Amygdala (tissue), 56 donors: ENCODE measurements around the gene BIVM.

Experiments
- DNase-seq, 56 donors: peaks; one replicate each; lab custom pipeline; 2025; lab: John Stamatoyannopoulos, UW

BIVM gene

DNA sequence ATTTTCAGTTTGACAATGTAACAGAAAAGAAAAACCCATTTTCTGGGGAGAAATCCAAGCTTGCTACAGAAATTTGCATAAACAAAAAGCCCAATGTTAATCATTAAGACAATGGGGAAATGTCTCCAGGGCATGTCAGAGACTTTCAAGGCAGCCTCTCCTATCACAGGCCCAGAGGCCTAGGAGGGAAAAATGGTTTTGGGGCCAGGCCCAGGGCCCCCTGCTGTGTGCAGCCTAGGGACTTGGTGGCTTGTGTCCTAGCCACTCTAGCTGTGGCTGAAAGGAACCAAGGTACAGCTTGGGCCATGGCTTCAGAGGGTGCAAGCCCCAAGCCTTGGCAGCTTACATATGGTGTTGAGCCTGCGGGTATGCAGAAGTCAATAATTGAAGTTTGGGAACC lies 17.3 kb upstream of the BIVM start:
- DNase-seq, result no peak

DNA sequence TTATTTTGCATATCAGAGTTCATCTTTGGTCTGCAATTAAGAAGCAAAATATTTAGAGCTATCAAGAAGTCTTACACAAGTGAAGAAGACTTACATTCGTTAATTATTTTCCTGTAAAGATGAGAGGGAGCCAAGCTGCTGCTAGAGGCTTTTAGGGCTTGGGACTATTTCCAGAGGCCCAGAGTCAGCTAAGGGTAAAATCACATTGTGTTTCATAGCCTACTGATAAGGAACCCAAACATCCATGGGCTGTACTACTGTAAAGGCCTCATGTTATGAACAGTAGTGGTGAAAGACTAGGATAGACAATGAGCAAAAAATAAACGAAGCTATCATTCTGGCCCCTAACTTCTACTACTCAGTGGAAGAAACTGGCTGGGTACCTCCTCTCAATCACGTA lies 14.4 kb upstream of the BIVM start:
- DNase-seq, result no peak

DNA sequence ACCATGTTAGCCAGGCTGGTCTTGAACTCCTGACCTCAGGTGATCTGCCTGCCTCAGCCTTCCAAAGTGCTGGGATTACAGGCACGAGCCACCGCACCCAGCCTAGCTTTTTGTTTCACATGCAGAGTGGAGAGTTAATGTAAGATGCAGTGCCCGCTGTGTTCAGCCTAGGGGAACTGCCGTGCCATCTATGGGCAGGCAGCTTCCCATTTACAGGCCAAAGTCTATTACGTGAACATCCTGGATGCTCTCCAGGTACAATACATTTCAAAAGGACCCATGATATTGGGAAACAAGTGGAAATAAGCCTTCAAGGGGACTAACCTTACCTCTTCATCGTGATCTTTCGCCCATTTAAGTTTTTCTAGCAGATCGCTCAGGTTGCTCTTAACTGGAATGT lies 10.2 kb upstream of the BIVM start:
- DNase-seq, result no peak

DNA sequence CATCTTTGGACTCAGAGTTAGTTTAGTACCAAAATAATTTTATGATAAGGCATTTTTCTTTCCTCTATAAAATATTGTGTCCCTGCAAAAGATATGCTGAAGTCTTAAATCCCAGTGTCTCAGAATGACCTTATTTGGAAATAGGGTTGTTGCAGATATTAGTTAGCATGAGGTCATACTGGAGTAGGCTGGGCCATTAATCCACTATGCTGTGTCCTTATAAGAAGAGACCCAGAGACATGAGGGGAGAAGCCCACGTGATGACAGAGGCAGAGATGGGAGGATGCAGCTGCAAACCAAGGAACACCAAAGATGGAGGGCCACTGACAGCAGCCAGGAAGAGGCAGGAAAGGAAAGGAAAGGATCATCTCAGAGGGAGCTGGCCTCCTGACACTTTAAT lies 6.5 kb upstream of the BIVM start:
- no peak for DNase-seq

DNA sequence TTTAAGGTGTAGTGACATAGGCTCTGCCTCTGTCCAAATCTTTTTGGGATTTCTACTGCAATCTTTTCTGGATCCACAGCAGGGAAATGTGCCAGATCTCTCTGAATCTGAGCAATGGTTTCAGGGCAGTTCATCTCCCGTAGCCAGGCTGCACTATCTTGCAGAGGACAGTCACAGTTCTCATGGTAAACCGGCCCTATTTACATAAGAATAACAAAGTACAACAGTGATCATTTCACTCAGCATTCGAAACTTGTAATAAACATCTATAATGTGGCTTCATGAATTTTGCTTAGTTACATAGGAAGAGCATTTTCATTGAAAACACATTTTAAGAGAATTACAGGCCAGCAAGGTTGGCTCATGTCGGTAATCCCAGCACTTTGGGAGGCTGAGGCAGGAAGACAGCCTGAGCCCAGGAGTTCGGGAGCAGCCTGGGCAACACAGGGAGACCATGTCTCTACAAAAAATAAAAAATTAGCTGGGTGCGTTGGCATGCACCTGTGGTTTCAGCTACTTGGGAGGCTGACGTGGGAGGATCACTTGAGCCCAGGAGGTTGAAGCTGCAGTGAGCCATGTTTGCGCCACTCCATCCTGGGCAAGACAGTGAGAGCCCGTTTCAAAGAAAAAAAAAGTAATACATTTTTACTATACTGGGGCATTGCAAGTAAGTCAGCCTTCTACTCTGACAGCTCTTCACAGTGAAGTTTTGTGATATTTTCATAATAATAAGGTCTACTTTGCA lies 5.1 kb upstream of the BIVM start:
- no peak for DNase-seq

DNA sequence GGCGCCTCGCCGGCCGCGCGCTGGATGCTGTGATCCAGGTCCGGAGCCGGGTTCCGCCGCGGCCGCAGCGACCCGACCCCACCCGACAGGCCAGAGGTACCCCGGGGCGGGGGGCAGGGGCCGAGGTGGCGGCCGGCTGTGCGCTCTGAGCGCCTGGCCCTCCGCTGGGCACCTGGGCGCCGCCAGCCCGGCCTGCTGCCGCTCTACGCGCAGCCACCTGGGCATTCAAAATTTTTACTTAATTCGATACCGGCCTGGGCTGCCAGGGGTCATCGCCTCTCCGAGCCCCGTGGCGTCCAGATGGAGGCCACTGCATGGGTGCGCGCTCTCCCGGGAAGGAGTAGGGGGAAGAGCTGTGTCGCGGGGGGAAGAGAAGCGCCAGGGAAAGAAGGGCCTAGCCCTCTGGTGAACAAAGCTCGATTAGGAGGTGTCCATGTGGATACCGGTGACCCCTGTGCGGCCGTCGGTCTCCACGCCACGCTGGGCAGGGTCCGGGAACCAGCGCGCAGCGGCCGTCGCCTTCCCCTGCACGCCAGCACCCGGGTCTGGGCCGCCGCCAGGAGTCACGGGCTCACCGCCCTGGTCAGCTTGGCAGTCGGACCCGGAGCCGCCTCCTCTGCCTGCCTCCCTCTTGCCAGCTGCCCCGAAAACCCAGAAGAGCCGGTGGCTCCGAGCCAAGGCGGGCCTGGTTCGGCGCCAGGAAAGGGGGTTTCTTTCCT lies 666 bp downstream of the BIVM start:
- peak in 39 of 56 donors; percentile 20 to 77 (median 51) for DNase-seq

DNA sequence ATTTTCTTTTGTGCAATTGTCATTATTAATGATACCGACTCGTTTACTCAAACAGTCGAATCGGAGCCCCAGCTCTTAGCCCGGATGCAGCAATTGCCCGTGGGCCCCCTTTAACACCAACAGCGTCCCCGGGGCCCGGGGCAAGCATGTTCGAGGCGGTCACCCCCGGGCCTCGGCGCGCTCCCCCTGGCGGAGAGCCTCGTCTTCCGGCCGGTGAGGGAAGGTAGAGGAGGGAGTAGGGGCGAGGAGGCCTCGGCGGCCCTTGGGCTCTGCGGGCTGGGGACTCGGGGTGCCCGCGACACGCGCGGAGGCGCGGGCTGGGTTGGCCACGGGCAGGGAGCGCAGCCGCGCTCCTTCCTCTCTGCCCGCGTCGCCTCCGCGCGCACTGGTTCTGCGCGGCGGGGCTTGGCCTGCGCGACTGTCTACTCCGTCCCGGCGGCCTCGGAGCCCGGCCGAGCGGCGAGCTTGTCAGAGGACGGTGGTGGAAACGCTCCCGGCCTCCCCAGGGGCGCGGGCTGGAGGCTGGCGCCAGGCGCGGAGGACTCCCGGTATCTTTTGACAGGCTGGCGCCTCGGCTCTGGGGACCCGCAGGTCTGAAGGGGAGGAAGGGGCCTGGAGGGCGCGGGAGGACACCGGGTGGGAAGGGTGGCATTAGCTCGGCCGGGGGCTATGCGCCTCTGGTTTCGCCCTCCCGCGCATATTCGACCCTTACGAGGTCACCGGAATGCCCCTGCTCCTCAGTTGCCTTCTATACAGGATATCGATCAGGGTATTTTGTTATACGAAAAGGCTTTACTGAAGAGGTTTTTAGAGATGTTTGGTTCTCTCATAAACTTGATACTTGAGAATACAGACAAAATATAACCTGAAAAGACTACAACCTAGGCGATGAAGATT lies 1.5 kb downstream of the BIVM start:
- peak in 54 of 56 donors; percentile 3 to 80 (median 62) for DNase-seq

DNA sequence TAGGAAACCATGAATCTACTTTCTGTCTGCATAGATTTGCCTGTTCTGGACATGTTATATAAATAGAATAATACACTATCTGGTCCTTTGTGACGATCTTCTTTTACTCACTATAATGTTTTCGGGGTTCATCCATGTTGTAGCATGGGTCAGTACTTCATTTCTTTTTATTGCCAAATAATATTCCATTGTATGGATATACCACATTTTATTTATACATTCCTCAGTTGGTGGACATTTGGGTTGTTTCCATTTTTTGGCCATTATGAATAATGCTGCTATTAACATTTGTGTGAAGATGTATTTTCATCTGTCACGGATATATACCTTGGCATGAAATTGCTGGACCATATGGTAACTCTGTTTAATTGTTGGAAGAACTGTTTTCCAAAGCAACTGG lies 6.8 kb downstream of the BIVM start:
- DNase-seq, result no peak

DNA sequence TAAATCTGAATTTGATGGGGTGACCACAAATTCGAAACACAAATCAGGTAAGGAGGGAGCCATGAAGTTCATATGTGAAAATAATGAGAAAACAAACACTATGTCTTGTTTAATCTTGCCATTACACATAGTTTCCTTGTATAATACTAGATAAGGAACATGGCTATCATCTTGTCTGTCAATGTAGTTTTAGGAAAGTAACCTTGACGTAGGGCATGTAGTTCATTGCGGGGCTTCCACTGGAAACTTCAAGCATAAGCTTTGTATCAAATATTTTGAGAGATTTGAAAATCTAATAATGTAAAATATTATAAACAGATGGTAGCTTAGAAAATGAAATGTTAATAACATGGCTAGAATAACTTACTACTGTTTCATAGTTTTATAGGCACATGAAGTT lies 8.8 kb downstream of the BIVM start:
- DNase-seq, result no peak

DNA sequence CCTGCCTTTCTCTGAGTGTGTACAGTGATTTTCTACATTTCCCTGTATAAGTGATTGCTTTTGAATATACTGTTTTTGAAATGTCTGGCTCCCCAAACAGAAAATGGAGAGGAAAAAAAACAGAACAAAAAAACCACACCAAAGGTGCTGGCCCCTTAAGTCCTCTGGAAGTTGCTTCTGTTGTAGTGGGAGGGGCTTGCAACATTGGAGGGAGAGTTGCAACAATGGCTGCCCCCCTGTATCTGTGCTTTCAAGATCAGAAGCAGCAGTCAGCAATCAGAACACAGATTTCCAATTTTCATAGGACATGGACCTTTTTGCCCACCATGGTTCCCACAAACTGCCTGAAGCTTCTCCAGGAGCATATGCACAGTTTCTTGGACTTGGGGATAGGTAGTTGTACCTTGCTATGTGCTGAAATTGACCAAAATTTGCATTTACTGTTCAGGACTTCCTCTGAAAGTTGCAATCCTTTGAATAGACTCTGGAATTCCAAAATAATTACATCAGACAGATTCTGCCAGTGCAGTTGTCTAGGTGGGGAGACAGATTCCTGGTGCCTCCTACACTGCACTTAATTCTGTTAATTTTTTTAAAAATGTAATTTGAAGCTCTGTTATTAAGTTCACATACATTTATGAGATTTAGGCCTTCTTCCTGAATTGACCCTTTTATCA lies 13.8 kb downstream of the BIVM start:
- DNase-seq, result no peak

DNA sequence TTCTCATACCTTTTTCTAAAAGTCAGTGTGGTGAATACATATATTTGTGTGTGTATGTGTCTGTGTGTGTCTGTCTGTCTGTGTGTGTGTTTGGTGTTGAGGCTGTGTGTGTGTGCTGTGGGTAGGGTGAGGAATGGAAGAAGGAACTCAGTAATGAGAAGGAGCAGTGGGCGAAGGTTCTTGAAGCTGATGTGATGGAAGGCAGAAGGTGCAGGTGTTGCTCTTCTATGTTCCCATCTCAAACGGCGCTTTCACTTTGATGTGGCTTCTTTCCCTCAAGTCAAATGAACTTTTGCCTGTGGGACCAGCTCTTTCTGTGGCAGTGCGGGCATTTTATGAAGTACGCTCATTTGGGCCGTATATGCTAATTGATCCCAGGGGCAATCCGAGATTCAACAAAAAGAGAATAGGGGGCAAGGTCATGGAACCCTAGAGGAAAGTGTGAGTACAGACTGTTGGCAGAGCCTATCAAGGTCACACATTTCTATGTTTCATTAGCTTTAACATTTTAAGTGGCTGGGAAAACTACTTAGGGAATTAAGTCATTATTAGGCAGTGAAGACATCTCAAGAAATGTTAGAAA lies 15.2 kb downstream of the BIVM start:
- DNase-seq, result no peak

DNA sequence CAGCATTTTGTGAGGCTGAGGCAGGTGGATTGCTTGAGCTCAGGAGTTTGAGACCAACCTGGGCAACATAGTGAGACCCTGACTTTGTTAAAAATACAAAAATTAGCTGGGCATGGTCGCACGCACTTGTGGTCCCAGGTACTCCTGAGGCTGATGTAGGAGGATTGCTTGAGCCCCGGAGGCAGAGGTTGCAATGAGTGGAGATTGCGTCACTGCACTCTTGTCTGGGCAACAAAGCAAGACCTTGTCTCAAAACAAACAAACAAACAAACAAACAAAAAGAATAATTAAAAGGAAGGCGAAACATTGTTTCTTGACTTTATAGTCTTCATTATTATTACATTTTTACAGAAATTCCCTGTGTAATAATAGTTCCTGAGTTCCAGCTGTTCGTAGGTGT lies 15.9 kb downstream of the BIVM start:
- DNase-seq, result no peak

DNA sequence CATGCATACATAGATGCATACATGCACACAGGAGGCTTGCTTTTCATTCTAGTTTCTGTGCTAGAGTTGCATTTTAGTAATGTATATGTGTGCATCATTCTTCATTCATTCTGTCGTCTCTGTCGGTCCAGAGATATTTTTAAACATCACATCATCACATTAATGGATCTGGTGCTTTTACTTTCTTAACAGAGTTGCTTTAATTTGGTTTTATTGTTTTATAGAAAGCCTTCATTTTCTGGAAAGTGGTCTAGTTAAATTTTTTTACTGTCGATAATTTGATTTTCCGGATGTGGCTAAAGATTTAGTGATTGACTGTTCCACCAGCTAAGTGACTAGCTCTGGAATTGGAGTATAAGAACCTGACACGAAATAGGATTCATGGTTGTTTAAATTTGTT lies 16.9 kb downstream of the BIVM start:
- DNase-seq, result no peak

DNA sequence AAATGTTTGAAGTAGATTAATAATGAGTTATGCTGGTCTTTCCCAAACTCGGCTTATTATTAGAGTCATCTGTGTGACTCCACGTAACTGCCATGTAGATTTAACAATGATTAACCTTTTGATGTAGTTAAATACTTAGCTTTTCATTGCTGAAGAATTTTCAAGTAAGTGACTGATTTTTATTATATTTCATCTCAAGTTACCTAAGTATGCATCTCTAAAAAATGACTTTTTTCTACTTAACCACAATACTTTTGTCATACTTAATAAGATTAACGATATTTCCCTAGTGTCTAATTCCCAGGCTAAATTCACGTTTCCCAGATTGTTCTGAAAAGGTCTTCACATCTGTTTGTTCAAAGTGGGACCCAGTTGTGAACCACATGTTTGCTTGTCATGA lies 17.8 kb downstream of the BIVM start:
- DNase-seq, result no peak

DNA sequence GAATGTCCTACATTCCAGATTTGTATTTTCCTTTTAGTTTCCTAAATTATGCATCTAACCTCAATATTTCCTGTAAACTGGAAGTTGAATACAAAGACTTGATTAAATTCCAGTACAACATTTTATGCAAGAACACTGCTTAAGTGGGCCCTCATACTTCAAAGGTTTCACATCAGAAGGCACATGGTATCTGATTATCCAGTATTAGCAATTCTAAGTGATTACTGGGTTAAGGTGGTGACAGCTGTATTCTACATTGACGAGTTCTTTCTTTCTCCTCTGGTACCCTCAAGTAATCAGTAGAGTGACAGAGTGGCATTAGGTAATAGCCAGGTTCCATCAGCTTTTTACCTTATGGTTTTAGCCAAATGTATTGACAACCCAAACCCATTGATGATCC lies 18.3 kb downstream of the BIVM start:
- DNase-seq, result no peak

DNA sequence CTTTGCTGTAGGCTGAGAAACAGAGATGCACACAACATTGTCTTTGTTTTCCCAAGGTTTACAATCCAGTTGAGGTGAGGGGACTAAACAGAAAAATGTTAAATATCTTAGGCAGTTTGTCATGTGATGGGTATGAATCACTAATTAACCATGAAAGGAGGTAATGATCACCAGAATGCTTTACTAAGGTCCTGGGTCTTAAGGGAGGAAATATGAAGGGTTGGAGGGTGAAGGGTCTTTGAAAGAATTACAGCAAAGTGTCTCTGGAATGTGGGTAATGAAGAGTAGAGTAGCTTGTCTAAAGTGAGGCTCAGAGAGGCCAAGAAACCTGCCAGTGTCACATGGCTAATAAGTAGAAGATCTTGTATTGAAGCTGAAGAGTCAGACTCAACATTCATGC lies 19.0 kb downstream of the BIVM start:
- no peak for DNase-seq

DNA sequence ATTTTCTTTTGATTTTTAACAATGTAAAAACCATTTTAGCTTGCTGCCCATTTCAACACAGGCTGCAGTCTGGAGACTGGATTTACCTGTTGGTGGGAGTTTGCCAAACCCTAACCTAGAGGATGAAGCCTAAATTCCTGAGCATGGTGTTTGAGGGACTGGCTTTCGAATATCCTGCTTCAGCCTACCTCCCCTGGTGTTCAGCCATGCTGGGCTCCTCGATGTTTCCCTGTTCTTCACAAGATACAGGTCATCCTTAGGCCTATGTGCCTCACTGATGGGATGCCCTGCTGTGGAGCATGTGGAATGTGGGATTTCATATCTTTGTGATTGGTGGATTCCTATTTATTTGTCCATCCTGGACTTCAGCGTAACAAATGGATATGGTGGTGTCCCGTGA lies 26.5 kb downstream of the BIVM start:
- no peak for DNase-seq

DNA sequence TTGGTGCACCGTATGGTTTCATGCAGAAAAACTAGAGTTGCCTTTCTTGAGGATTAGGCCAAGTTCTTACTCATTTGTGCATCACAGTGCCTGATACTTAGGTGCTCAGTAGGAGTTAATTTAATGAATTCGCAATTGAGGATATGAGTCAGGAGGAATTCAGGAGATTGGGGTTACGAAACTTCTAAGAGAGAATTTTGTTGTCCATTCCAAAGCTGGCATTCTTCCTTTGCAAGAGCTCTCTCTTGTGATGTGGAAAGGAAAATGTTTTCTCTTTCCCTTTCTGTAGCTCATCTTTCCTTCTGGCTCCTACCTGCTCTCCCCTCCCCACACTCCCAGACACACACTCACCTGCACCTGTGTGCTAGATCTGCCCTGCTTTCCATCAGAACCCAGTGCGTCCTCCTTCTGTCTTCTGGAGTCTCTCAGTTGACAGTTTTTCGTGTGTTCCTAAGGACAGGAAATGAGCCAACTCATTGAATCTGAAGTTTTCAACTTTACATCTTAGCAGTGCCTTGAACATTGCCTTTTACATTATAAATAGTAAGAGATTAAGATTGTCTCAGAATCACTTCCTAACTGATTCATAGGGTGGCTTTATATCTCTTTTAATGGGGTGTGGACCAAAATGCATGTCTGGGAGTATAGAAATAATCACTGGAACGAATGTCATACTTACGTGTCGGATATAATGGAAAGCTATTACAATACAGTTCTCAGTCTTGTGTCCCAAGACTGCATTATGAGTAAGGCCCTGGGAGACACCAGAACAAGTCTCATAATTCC lies 27.2 kb downstream of the BIVM start:
- DNase-seq, result no peak

DNA sequence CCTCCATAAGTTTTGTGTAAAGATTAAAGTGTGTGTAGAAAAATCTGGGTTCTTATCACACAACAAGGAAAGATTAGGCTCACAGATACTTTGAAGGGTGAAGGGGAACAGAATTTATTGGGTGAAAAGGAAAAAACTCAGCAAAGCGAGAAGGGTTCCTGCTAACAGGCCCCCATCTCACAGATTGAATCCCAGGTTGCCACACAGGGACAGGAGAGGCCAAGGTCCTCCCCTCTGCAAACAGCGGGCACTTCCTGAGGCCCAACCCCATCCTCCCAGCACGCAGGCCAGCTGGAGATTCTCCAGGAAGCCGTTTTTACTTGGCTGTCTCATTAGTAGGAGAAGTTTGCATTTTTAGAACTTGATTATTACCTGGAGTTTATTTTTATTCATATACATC lies 31.7 kb downstream of the BIVM start:
- peak in 1 of 56 donors; percentile 3 for DNase-seq

DNA sequence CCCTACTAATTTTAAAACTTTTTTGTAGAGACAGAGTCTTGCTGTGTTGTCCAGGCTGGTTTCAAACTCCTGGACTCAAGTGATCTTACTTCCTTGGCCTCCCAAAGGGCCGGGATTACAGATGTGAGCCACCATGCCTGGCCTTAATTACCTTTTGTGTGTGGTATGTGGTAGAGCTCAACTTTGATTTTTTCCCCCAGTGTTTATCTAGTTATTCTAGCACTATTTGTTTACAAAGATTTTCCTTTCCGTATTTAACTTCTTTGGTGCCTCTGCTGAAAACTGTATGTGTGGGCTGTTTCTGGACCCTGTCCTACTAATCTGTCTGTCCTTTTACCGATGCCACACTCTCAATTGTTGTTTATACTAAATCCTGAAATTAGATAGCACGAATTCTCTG lies 37.6 kb downstream of the BIVM start:
- no peak for DNase-seq
